NCI-H524 (cell line): ENCODE data around the gene FAM114A1.
"Not testable (repeated sequence)": the region's sequence is repeated elsewhere in the genome, so short reads cannot be mapped to it uniquely, and the experiment has no call there.

Experiments used
- DNase-seq, 2 experiments: peaks; one replicate each; lab custom pipeline; 2025; lab: John Stamatoyannopoulos, UW

Gene FAM114A1

GRCh38 chr4:38904090-38904666, 36.6 kb downstream of the FAM114A1 start:
- DNase-seq, result no peak

- DNase-seq, result no peak
Observed at GRCh38 chr4:38904682-38905081, 37.1 kb downstream of the FAM114A1 start.

DNA sequence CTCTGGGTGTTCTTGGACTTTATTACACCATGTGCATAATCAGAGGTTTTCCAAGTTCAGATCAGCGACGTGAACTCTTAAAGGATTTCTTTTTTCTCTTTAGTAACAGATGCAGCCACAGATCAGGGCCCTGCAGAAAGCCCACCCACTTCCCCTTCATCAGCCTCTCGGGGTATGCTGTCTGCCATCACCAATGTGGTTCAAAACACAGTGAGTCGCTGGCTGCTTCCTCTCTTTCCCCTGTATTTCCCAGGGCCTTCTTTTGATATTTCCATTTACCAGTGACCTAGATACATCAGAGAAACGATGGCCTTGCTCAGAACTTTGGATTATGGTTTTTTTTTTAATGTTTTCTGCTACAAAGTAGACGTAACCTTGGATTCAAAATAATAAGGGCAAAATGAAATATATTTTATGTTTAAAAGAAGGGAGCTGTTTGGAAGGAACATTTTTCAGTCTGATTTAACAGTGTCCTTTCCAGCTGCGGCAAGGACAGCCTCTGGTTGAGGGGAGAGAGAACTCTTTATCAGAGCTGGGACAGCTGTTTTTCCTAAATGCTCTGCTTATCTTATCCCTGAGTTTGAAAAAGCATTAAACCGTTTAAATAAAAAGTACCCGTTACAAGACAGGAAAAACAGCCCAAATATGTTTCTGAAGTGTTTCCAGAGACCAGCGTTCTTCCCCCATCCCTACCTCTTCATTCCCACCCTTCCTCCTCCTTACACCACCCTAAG, 38.2 kb downstream of the FAM114A1 start:
- no peak for DNase-seq

DNA sequence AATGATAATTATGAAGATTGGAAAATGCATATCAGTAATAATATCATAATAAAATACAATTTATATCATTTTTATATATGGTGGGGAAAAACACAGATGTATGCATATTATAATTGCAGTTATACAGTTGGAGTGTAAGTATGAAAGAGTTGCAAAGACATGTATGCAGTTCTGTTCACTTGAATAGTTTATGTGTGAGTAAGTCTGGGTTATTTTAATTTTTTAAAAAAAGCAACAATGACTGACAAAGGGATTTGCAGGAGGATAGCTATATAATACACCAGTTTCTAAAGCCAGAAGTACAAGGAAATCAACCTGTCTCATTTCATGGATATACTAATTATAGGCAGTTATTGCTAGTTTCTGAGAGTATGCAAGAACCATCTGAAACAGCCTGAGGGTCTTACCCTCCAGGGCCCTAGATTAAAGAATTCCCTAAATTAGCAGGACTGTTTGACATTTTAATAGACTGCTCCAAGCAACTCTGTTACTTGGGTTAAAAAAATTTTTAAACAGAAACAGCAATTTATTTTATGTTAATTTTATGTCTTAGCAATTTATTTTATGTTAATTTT, 40.2 kb downstream of the FAM114A1 start:
- no peak for DNase-seq

DNA sequence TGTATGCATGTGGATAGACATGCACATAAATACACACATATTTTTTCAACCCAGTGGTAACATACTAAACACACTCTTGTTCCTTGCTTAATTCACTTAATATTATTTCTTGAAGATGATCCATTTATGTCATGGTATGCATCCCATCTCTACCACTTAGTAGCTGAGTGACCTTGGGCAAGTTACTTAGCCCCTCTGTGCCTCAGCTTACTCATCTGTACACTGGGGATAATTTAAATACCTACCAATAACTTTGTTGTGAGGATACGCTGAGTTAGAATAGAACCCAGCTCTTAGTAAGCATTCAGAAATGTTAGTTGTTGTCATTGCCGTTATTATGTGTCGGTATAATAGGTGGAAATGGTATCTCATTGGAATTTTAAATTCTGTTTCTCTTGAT, 41.4 kb downstream of the FAM114A1 start:
- no peak for DNase-seq

DNA sequence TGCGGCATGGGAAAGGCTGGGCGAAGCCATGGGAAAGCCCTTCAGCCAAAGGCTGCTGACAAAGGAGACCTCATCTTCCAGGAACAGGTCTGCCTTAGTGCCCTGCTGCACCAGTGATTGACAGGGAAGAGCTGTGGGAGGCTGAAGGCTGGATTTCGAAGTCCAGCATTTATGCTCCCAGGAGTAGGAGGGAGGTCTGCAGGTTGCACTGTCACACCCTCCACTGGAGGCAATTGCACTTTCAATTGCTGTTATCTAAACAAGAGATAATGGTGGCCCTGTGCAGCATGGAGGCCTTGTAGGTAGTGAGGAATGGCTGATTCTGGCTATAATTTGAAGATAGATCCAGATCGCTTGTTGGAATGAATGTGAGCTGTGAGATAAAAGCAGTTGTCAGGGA, 43.7 kb downstream of the FAM114A1 start:
- DNase-seq, result no peak

- DNase-seq, result no peak
Observed at GRCh38 chr4:38914854-38915253, 47.2 kb downstream of the FAM114A1 start.

GRCh38 chr4:38916267-38916666, 48.7 kb downstream of the FAM114A1 start:
- not testable (repeated sequence) for DNase-seq

GRCh38 chr4:38917481-38918025, 49.9 kb downstream of the FAM114A1 start:
- DNase-seq, result no peak

DNA sequence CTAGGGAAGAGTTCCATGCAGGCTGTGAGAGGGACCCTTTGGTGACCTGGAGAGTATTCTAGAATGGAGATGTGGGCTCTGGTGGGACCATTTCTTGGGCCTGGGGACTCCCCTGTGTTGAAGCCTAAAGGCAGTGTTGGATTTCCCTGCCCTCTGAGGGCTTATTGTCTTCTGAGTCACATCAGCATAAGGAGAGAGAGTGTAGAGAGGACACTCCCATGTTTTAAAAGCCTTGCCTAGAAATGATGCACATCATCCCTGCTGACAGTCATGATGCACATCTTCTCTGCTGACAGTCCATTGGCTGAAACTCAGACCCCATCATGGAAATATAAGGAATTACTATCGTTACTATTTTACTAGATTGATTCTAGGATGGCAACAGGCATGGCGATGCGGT, 51.9 kb downstream of the FAM114A1 start:
- DNase-seq, result no peak

GRCh38 chr4:38920186-38920585, 52.6 kb downstream of the FAM114A1 start:
- DNase-seq, result no peak

GRCh38 chr4:38920677-38921076, 53.1 kb downstream of the FAM114A1 start:
- DNase-seq, result no peak

DNA sequence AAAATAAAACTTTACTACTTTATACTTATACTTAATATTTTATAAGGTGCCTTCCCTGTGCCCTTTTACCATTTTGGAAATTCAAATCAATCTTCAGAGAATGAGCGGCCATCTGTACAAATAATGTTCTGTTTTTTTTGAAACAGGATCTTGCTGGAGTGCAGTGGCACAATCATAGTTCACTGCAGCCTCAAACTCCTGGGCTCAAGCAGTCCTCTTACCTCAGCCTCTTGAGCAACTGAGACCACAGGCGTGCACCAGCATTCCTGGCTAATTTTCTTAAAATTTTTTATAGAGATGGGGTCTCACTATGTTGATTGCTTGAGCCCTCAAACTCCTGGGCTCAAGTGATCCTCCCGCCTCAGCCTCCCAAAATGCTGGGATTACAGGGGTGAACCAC, 53.5 kb downstream of the FAM114A1 start:
- DNase-seq, result no peak

DNA sequence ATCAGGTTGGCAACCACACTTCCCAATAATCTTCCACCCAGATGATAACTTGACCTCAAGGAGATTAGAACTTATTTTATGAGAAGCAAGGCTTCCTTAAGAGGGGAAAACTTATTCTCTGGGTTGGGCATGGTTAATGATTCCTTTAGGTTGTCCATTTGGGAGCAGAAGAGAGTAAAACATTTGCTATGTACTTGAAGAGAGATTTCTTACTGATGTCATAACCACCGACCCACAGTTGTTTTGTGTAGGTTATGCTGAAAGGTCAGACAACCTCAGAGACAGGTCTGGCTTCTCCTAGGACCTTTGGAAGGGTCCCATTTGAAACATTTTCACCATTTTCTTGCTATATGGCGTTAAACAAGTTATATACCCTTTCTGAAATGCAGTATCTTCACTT, 56.1 kb downstream of the FAM114A1 start:
- no peak for DNase-seq

- no peak for DNase-seq
Observed at GRCh38 chr4:38924353-38924752, 56.7 kb downstream of the FAM114A1 start.

DNA sequence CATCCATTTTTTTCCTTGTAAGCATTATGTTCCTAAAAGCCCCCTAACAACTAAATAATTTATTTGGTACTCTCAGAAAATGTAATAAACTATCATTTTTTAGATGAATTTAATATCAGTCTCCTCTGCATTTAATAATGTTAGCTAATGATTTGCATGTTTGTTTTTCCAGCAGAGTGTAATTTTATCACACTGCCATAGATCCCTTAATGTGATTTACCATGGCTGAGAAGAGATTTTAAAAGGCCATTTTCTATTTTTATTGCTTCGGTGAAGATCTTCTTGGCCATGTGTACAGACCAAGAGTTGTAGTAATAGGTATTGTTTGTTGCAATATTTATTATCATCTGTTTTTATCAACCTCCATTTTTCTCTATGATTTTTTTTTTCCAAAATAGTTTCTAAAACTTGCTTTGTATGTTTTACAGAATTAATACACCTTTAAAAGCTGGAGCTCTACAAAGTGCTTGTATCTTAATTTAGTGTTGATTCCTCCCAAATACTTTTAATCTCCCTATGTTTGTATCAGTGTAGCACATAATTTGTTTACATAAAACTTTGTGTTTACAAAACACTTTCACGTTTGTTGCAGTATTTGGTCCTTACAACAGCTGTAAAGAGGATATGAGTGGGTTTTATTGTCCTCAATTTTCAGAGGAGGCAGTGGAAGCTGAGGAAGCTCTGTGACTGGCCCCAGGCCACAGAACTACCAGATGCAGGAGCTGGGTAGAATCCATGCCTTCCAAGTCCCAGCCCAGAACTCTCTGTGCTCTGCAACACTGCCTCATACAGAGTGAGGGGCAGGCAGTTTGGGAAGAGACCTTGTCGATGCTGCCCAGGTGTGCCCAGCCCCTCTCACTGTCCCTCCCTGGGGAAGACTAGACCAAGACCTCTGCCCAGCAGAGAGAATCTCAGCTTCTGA, 58.1 kb downstream of the FAM114A1 start:
- DNase-seq, result no peak

DNA sequence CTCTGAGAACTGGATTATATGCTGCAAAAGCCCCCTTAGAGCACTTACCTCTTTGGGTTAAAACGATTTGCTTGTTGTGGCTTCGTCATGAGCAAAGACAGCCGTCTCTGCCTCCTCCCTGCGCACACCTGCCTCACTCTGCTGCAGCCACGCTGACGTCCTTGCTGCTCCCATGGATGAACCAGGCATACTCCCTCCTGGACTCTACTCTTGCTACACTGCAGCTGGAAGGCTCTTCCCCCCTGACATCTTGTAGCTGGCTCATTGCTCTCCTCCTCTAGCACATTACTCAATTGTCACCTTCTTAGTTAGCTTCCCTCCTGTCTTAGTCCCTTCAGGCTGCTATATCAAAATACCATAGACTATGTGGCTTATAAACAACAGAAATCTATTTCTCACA, 59.3 kb downstream of the FAM114A1 start:
- DNase-seq, result no peak

DNA sequence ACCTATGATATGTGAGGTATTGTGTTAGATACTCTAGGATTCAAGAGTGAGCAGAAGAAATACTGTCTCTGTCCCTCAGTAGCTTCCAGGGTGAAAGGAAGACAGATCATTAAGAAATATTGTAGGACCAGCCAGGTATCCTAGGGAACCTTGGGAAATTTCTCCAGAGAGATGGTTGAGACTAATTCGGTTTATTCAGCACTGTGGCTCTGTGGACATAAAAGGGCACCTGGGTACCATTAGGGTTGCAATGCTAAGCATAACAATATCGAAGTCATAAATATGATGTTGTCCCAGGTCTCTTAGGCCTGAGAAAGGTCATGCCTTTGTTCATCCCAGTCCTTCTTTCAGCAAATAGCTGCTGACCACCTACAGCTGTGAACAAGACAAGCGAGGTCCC, 61.0 kb downstream of the FAM114A1 start:
- no peak for DNase-seq

GRCh38 chr4:38928974-38929373, 61.4 kb downstream of the FAM114A1 start:
- DNase-seq, result no peak

DNA sequence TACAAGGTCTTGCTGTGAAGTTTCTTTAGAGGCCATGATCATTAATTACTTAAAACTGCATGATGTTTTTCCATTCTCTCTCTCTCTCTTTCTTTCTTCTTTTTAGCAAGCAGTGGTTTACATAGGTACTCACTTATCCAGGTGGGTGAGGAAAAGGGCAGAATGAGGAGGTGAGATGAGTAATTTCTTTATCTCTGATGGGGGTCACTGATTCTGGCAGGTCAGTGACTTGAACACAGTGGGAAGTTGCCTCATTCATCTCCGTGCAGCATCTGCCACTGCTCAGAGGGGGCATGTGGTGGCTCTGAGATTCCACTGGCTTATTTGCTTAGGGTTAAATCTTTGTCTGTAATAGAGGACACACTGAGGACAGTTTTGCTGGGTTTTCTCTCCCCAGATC, 62.6 kb downstream of the FAM114A1 start:
- DNase-seq, result no peak

DNA sequence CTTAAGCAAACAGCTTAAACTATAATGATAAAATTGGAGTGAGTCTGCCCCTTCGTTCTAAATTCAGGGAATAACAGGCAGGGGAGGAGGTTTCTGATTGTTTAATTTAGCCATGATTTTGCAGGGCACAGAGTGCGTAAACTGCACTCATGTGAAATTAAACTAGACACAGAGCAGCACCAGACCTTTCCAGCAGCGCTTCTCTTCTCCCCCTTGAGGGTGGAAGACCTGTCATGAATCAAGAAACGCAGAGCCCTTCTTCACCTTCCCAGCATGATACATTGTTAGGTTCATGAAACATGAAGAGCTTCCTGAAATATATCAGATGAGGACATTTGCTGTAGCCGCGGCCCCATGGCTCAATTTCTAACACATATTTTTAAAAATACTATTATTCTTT, 63.1 kb downstream of the FAM114A1 start:
- DNase-seq, result no peak

GRCh38 chr4:38931125-38931524, 63.5 kb downstream of the FAM114A1 start:
- DNase-seq, result no peak
